NCI-H1436 (cell line): ENCODE results near the gene FOXD3.

Source experiments
- DNase-seq: peaks from one replicate; lab custom pipeline; 2025; lab: John Stamatoyannopoulos, UW

FOXD3 gene

GRCh38 chr1:63322114-63322943 lies at the start of gene FOXD3:
Gene FOXD3 (plus strand): TSS chr1:63322567. CDS start chr1:63323059, 492 bp downstream.
- DNase-seq: peak; percentile 49

DNA sequence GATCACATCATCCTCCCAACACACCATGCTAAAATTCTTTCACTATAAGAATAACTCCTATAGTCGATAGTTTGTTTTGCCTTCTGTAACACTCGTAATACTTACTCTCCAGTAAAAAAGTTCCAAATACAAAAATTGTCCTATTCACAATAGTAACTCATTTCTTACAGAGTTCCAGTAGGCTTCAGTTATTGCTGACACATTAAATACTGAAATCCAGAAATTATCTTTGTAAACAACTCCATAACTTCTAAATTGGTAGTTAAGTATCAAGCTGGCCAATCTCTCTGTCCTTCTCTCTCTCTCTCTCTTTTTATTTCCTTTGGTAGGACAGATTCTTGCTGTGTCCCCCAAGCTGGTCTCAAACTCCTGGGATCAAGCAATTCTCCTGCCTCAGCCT lies 49.6 kb upstream of the FOXD3 start:
- no peak for DNase-seq

- DNase-seq: no peak
These were observed 48.0 kb upstream of the FOXD3 start for GRCh38 chr1:63274371-63274770.

DNA sequence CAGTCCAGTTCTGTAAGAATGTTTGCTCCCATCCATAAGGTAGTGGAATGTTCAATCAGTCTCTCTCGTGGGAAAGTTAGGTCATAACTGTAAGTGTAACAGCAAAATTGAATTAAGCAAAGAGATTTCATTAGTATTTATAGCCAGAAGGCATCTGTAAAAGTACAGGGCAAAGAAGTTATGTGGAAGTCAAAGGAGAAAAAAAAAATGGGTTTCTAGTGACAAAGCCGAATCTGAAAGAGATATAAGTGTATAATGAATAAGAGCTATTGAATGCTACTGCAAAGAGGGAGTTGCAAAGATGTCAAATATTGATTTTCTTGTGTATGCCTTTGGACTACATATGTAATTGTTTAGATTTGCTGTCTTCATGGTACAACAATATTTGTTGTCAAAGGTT lies 47.4 kb upstream of the FOXD3 start:
- DNase-seq: no peak

- no peak for DNase-seq
These were observed 45.7 kb upstream of the FOXD3 start for GRCh38 chr1:63276624-63277023.

DNA sequence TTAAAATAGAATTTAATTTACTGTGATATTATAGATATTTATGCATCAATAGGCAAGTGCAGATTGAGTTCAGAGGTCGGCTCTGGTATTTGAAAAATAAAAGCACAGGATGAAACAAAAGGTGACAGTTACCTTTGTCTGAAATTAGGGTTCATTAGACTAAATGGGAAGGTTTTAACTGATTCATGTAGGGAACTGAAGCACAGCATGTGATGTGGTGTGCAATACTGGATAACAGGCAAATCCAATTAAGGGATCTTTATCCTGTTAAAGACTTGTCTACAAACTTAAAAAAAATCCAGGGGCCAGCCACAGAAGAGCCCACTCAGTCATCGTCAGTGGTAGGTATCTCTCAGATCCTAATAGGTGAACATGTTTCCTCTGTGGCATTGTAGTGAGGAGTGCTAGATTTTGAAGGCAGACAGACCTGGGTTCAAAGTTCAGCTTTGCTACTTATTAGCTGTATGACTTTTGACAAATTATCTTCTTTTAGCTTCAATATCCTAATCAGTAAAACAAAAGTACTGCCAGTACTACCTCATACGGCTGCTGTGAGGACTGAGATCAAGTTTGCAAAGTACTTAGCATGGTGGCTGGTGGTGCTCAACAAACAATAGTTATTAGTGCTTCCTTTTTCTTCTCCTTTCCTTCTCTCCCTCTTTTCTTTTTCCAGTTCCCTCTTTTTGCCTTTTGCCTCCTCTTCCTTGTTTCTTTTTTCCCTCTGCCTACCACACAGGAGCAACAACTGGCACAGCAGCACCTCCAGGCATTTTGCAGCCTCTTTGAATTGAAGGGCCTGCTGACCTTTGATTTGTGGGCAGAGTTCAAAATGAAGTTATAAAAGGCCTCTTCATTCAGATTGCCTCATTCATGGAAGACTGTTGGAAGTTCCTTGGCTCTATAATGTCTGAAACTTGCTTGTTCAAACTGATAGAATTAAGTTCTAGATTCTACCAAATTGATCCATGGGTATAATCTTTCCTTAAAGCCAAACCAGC lies 44.9 kb upstream of the FOXD3 start:
- DNase-seq: no peak

DNA sequence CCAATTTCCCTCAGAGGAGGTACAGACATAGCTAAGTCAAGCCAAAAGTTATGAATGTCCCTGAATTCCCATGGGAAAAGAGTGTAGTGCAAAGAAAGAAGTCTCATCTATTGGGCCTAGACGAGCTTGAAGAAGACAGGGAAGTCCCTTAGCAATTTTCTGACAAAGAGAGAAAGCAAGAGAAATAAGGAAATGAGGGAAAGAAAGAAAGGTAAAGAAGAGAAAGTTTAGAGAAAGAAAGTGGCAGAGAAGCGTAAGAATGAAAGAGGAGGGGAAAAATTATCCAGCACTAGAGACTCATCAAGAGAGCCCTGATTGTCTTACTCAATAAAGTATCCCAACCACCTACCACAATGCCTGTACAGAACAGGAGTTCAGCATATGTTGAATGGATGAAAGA lies 40.6 kb upstream of the FOXD3 start:
- no peak for DNase-seq

GRCh38 chr1:63289135-63289534 lies 33.2 kb upstream of the FOXD3 start:
- DNase-seq: no peak

GRCh38 chr1:63294803-63295594 lies 27.4 kb upstream of the FOXD3 start:
- DNase-seq: no peak

DNA sequence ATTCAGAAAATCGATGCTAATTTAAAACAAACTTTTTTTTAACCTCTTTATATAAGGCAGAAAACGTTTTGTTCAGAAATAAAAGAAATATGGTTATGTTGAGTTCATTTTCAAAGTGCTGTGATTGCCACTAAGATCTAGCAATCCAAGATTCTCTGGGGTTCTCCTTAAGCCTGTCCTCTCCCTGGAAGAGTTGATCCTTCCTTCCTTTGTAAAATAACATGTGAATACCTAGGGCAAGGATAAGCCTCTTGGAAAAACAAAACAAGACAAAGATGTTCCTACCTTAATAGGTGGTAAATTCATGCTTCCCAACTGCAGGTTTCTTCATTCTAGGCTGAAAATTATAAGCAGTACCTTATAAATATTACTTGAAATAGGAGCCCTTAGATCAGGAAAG lies 18.0 kb upstream of the FOXD3 start:
- no peak for DNase-seq

DNA sequence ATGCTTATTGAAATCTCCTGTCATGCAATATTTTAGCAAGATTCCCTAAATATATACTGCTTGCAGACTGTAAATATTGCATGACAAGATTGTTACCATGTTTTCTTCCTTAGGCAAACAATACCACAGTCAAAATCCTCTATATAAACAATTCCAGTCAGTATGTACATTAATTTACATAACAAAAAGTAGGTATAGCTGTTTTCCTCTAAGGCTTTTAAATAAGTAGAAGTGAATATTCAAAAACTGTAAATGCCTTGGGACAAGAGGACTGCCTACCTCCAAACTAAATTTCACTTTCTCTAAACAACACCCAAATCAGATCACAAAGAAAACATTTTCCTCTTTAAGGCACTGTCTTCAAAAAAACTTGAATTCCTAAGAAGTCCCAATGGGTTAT lies 17.3 kb upstream of the FOXD3 start:
- DNase-seq: no peak

DNA sequence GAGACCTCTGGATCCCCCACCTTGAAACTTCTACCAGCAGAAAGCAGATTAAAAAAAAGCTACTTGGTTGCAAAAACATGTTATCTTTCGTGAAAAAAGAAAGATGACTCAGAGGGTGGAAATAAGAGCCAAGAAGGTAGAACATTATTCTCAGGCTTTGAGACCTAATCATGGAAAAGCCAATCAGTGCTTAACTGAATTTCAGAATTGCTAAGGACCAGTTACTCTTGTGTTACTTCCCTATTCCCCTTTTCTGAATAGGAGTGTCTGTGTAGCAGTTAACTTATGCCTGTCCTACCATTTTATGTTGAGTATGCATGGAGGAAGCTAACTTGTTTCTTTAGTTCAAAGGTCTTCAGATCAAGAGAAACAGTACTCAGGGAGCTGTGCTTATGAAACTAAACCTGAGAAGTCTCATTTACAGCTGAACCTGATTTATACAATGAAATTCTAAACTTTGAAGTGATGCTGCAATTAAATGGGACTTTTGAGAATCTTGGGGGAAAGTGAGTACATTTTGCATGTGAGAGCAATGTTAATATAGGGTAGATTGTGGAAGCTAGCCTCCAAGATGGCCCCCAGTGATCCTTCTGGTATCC lies 15.1 kb upstream of the FOXD3 start:
- no peak for DNase-seq

DNA sequence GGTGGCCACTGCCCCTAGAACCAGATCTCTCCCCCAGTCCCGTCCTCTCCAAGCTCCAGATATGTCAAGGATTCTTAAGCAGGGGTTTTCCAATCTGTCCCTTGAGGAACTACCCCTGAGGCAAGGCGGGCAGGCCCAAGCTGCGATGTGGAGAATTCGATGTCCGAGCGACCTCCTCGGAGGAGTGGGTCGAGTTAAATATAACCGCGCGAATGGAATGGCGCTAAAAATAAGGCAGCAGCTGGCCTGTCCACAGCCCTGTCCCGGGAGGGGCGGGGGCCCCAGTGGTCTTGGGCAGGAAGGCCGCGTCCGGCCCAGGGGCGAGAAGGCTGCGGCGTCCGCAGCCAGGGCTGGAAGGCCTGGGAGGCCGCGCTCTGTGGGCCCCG lies 5.8 kb upstream of the FOXD3 start:
- no peak for DNase-seq

DNA sequence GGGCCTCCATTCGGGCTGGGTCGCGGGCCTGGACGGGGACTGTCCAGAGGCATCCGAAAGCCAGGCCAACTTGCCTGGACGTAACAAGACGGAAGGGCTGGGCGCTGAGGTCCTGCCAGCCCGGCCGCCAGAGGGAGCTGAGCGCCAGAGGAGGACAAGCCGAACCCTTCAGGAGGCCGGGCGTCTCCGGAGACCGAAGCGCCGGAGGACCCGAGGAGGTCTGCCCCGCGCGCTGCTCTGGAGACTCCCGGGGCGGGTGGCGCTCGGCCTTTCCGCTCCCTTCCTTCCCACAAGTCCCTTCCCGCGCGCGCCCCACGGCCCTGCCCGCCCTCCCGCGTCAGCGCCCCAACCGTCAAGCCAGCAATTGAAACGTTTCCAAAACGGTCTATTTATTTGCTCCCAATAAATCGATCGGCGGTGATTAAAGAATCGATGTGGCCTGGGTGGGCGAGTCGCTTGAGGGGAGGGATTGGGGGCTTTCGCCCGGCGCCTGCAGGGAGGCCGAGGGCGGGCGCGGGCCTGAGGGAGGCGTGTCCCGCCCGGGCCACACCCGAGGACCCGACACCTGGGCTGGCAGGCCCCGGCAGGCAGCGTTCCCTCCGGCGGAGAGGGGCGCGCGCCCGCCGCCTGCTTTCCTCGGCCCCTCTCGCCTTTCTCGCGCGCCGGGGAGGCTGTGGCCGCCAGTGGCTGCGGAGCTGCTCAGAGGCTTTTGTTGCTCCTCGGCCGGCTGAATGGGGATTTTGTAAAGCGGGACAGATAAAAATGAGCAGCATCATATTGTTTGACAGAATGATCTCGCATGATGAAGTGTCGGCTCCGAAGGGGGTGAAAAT lies 5.2 kb upstream of the FOXD3 start:
- peak; percentile 82 for DNase-seq

DNA sequence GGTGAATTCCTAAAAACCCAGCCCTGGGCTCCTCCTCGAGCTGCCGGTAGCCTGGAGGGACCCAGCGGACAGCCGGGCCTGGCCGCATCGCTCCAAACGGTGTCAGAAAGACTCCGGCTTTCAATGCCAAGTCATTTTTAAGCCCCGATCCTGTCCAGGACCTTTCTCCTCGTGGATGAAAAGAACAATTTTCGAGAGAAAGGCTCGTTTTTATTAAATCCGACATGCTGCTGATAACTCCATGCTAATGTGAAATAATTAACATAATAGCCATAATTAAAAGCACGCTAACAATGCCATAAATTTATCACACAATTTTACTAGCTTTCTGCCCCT lies 4.6 kb upstream of the FOXD3 start:
- no peak for DNase-seq

GRCh38 chr1:63318201-63318979 lies 4.0 kb upstream of the FOXD3 start:
- DNase-seq: no peak

- no peak for DNase-seq
These were observed 3.0 kb upstream of the FOXD3 start for GRCh38 chr1:63319046-63320021.

GRCh38 chr1:63320022-63320721 lies 2.2 kb upstream of the FOXD3 start:
- DNase-seq: no peak
